ENCODE results near the gene MYL3.

- no peak for TF ChIP-seq CTCF (IDR thresholded peaks at IDR 0.05)
- no peak for TF ChIP-seq POLR2A (IDR thresholded peaks at IDR 0.05)
Measured at GRCh38 chr3:46856576-46857471, 6.4 kb downstream of the MYL3 start.
